ENCODE data around the gene TBCC.

DNA sequence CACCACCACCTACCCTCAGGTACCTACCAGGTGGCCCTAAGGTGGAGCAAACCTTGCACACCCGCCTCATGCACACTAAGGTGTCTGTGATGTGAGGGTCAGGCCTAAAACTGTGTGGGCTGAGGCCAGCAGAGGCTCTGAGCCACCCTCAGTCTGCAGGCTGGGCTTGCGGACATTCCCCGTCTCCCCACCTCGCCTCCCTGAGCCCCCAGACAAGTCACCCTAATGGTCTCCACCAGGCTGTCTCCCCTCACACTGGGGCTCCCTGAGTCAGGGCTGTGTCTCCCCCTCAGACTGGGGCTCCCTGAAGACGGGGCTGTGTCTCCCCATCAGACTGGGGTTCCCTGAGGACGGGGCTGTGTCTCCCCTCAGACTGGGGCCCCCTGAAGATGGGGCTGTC is 36.0 kb downstream of the TBCC start:
- TF ChIP-seq, protein P1, sequence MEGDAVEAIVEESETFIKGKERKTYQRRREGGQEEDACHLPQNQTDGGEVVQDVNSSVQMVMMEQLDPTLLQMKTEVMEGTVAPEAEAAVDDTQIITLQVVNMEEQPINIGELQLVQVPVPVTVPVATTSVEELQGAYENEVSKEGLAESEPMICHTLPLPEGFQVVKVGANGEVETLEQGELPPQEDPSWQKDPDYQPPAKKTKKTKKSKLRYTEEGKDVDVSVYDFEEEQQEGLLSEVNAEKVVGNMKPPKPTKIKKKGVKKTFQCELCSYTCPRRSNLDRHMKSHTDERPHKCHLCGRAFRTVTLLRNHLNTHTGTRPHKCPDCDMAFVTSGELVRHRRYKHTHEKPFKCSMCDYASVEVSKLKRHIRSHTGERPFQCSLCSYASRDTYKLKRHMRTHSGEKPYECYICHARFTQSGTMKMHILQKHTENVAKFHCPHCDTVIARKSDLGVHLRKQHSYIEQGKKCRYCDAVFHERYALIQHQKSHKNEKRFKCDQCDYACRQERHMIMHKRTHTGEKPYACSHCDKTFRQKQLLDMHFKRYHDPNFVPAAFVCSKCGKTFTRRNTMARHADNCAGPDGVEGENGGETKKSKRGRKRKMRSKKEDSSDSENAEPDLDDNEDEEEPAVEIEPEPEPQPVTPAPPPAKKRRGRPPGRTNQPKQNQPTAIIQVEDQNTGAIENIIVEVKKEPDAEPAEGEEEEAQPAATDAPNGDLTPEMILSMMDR (IDR thresholded peaks at IDR 0.05): no peak
- no peak for TF ChIP-seq POLR2A (IDR thresholded peaks at IDR 0.05)
- no peak for TF ChIP-seq EP300 (IDR thresholded peaks at IDR 0.05)
